Natural killer cell (primary cell): ENCODE results near the gene FAM107B. TPM values are rescaled to one million over a fixed set of nuclear protein-coding genes. Genes with fewer than 3 reads are reported as not detected.
"Not testable (repeated sequence)": the region's sequence is repeated elsewhere in the genome, so short reads cannot be mapped to it uniquely, and the experiment has no call there.

ENCODE experiments used
- ATAC-seq, 3 donors: fragments of 150-1000 bp in 2 of 3; fragments of 200-7000 bp in 1 of 3; cut with Tn5 transposase; 1 replicate in 1 of 3; 2 replicates in 2 of 3; pipeline ENCODE4 v1.10.0; 2021; ENCODE audit warnings: mild to moderate bottlenecking in 2 of 3, moderate library complexity in 2 of 3
- DNase-seq, 2 donors: peaks; one replicate each; pipeline versions ENCODE4 v3.0.0 to v3.0.0-alpha.2; 2013 to 2021; ENCODE audit warnings: mixed read lengths in 1 of 2
- H3K27ac ChIP-seq: one replicate; pipeline ENCODE4 v1.5.1; 2013; ENCODE audit warnings: mild to moderate bottlenecking, low read length
- H3K27me3 ChIP-seq: one replicate; pipeline ENCODE4 v1.6.1; 2013; ENCODE audit warnings: low read length; ENCODE audit not compliant: control insufficient read depth, insufficient read depth
- H3K36me3 ChIP-seq: one replicate; pipeline ENCODE4 v1.6.1; 2013; ENCODE audit warnings: low read length; ENCODE audit not compliant: control insufficient read depth, insufficient read depth
- H3K4me1 ChIP-seq: one replicate; pipeline ENCODE4 v1.6.1; 2013; ENCODE audit warnings: low read length; ENCODE audit not compliant: control insufficient read depth, insufficient read depth
- H3K4me3 ChIP-seq: one replicate; pipeline ENCODE4 v1.5.1; 2013; ENCODE audit warnings: low read length
- H3K9me3 ChIP-seq: one replicate; pipeline ENCODE4 v1.6.1; 2013; ENCODE audit warnings: low read length; ENCODE audit not compliant: control insufficient read depth, insufficient read depth
- H3K27ac Mint-ChIP-seq, 2 donors: one replicate each; pipeline ENCODE4 v1.8.0; 2022; ENCODE audit warnings: mild to moderate bottlenecking in 2 of 2, mixed read lengths in 2 of 2, moderate library complexity in 1 of 2
- H3K27me3 Mint-ChIP-seq, 2 donors: one replicate each; pipeline ENCODE4 v1.8.0; 2022; ENCODE audit warnings: low read depth in 2 of 2, mixed read lengths in 2 of 2
- H3K36me3 Mint-ChIP-seq: one replicate; pipeline ENCODE4 v1.8.0; 2022; ENCODE audit warnings: mixed read lengths
- H3K4me1 Mint-ChIP-seq, 2 donors: one replicate each; pipeline ENCODE4 v1.8.0; 2022; ENCODE audit warnings: mixed read lengths in 2 of 2
- H3K4me3 Mint-ChIP-seq: one replicate; pipeline ENCODE4 v1.8.0; 2022; ENCODE audit warnings: mild to moderate bottlenecking, moderate library complexity, mixed read lengths
- H3K9me3 Mint-ChIP-seq, 2 donors: one replicate each; pipeline ENCODE4 v1.8.0; 2022; ENCODE audit warnings: mixed read lengths in 2 of 2
- CTCF ChIP-seq: fragments of 200-600 bp; IDR thresholded peaks from one replicate; pipeline ENCODE4 v1.8.0; 2022; ENCODE audit warnings: antibody characterized with exemption
- WGBS: methylation state at CpG from one replicate; pipeline ENCODE4 v1.1.7; 2013; ENCODE audit warnings: missing lambda C conversion rate; ENCODE audit not compliant: insufficient coverage; 5-methylcytosine and 5-hydroxymethylcytosine counted together
- intact Hi-C: fragments of 100-400 bp; cut with micrococcal nuclease; formaldehyde crosslinking; loops from one replicate; pipeline ENCODE4 v1.14.2; 2022
- total RNA-seq, 4 donors: library from RNA; stranded (reverse); fragments of 120-200 nt in 1 of 4; gene quantifications; one replicate each; pipeline versions ENCODE4 v1.2.3 to v1.2.4, GENCODE V29; 2013 to 2022

FAM107B gene
- total RNA-seq, 3 donors from 2014 or later (not counting 1 experiment from before 2014, with no cell fraction given) = 165 to 226 (median 224) TPM

- intact Hi-C loops = no loop called here
- Mint-ChIP-seq H3K4me3 (no peak overlapping the region), H3K36me3 (no peaks in the 10 kb centered on the region), H3K9me3 (no peaks in the 10 kb centered on the region), H3K27me3 (no peaks in the 10 kb centered on the region), H3K4me1 (peaks cover 15 to 19% of the 10 kb centered on the region in 2 donors), H3K27ac (no peak overlapping the region)
- ATAC-seq (no peak), DNase-seq (no peak)
- Histone ChIP-seq H3K4me1 (no peaks in the 10 kb centered on the region), H3K27me3 (no peaks in the 10 kb centered on the region), H3K36me3 (no peaks in the 10 kb centered on the region), H3K27ac (no peak overlapping the region), H3K4me3 (no peak overlapping the region), H3K9me3 (no peaks in the 10 kb centered on the region)
- WGBS = over 99% methylated on average over 8 of the region's 8 CpGs
- no peak for TF ChIP-seq CTCF
Observed at GRCh38 chr10:14691359-14691758, 83.3 kb downstream of the FAM107B start.

GRCh38 chr10:14688606-14689005 is 86.1 kb downstream of the FAM107B start:
- H3K36me3 ChIP-seq = no peaks in the 10 kb centered on the region
- Mint-ChIP-seq H3K36me3 (no peaks in the 10 kb centered on the region), H3K27me3 (no peaks in the 10 kb centered on the region), H3K4me1 (peaks cover 25 to 30% of the 10 kb centered on the region in 2 donors), H3K9me3 (no peaks in the 10 kb centered on the region), H3K27ac (no peak overlapping the region), H3K4me3 (no peak overlapping the region)
- no peaks in the 10 kb centered on the region for H3K27me3 ChIP-seq
- no peak for ATAC-seq
- no peak overlapping the region for H3K4me3 ChIP-seq
- H3K27ac ChIP-seq = no peak overlapping the region
- H3K4me1 ChIP-seq = no peaks in the 10 kb centered on the region
- no peak for DNase-seq
- intact Hi-C loops = no loop called here
- no peaks in the 10 kb centered on the region for H3K9me3 ChIP-seq
- WGBS = 29% methylated on average over 4 of the region's 5 CpGs
- no peak for TF ChIP-seq CTCF

GRCh38 chr10:14688189-14688588 is 86.5 kb downstream of the FAM107B start:
- H3K4me3 ChIP-seq, DNase-seq, H3K27me3 ChIP-seq, H3K9me3 ChIP-seq, H3K36me3 Mint-ChIP-seq, intact Hi-C loops, H3K4me3 Mint-ChIP-seq, H3K27ac Mint-ChIP-seq, H3K27ac ChIP-seq, H3K27me3 Mint-ChIP-seq, H3K36me3 ChIP-seq, H3K9me3 Mint-ChIP-seq, ATAC-seq, H3K4me1 ChIP-seq: not testable (repeated sequence)
- WGBS = 76% methylated on average over 7 of the region's 7 CpGs
- peaks cover 25 to 30% of the 10 kb centered on the region in 2 donors for H3K4me1 Mint-ChIP-seq

GRCh38 chr10:14687340-14687739 is 87.4 kb downstream of the FAM107B start:
- Mint-ChIP-seq H3K4me3 (no peak overlapping the region), H3K9me3 (no peaks in the 10 kb centered on the region), H3K27me3 (no peaks in the 10 kb centered on the region), H3K36me3 (no peaks in the 10 kb centered on the region), H3K27ac (no peak overlapping the region), H3K4me1 (peaks cover 25 to 30% of the 10 kb centered on the region in 2 donors)
- no peaks in the 10 kb centered on the region for H3K4me1 ChIP-seq
- H3K27ac ChIP-seq = no peak overlapping the region
- ATAC-seq = no peak
- no CpG with 5 or more reads among the region's 1 CpG for WGBS
- no peak for TF ChIP-seq CTCF
- no peaks in the 10 kb centered on the region for H3K36me3 ChIP-seq
- H3K4me3 ChIP-seq = no peak overlapping the region
- no peaks in the 10 kb centered on the region for H3K9me3 ChIP-seq
- no peak for DNase-seq
- intact Hi-C loops = no loop called here
- no peaks in the 10 kb centered on the region for H3K27me3 ChIP-seq
